Endothelial cell (in vitro differentiated cells): ENCODE data around the gene MAEL. TPM values are rescaled to one million over a fixed set of nuclear protein-coding genes. Genes with fewer than 3 reads are reported as not detected.

Experiments
- DNase-seq: peaks from one replicate; pipeline ENCODE4 v3.0.0; 2021; ENCODE audit warnings: low spot score
- H3K27ac Mint-ChIP-seq: one replicate; pipeline ENCODE4 v1.8.0; 2021; ENCODE audit warnings: mixed read lengths, inconsistent platforms; ENCODE audit not compliant: unreplicated experiment
- H3K27me3 Mint-ChIP-seq: one replicate; pipeline ENCODE4 v1.8.0; 2021; ENCODE audit warnings: mild to moderate bottlenecking, moderate library complexity, mixed read lengths, inconsistent platforms; ENCODE audit not compliant: unreplicated experiment
- H3K36me3 Mint-ChIP-seq: one replicate; pipeline ENCODE4 v1.8.0; 2021; ENCODE audit warnings: mild to moderate bottlenecking, low read depth, mixed read lengths, inconsistent platforms; ENCODE audit not compliant: unreplicated experiment
- H3K4me1 Mint-ChIP-seq: one replicate; pipeline ENCODE4 v1.8.0; 2021; ENCODE audit warnings: mild to moderate bottlenecking, mixed read lengths, inconsistent platforms; ENCODE audit not compliant: unreplicated experiment
- H3K4me3 Mint-ChIP-seq: one replicate; pipeline ENCODE4 v1.8.0; 2021; ENCODE audit warnings: mild to moderate bottlenecking, mixed read lengths, inconsistent platforms; ENCODE audit not compliant: unreplicated experiment
- H3K9me3 Mint-ChIP-seq: one replicate; pipeline ENCODE4 v1.8.0; 2021; ENCODE audit warnings: mixed read lengths, inconsistent platforms; ENCODE audit not compliant: unreplicated experiment
- total RNA-seq: library from RNA; stranded (reverse); fragmentation: NEBNext Ultra II Directional; extraction: Animal tissue kit (Norgen Biotek cat#: 25700); gene quantifications from one replicate; pipeline ENCODE4 v1.2.1, GENCODE V29; 2021; ENCODE audit not compliant: unreplicated experiment
- TF ChIP-seq, protein P1 (sequence below): fragments of 200-600 bp; sonication (generic); IDR thresholded peaks from one replicate; pipeline ENCODE4 v1.5.0; 2021; ENCODE audit warnings: antibody characterized with exemption; ENCODE audit not compliant: unreplicated experiment

The MAEL gene
- total RNA-seq, 1 donor from 2014 or later: not detected

DNA sequence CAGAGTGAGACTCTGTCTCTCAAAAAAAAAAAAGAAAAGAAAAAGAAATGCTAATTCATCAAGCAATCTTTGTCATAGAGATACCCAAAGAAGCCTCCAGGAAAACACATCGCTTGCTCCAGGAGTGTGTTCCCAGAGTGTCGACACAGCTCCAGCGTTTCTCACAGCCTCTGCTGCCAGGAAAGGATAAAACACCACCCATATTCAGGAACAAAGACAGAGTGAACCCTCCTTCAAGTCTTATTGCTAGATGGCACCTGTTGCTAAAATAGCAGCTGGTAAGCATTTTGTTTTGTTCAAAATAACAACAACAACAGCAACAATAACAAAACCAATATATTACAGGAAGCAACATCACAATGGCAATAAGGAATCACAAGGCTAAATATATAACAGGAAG lies 16.9 kb upstream of the MAEL start:
- DNase-seq: no peak
- H3K27ac Mint-ChIP-seq: no peak overlapping the region
- H3K4me1 Mint-ChIP-seq: peaks cover 20% of the 10 kb centered on the region
- peaks cover 23% of the 10 kb centered on the region for H3K27me3 Mint-ChIP-seq
- TF ChIP-seq, protein P1, sequence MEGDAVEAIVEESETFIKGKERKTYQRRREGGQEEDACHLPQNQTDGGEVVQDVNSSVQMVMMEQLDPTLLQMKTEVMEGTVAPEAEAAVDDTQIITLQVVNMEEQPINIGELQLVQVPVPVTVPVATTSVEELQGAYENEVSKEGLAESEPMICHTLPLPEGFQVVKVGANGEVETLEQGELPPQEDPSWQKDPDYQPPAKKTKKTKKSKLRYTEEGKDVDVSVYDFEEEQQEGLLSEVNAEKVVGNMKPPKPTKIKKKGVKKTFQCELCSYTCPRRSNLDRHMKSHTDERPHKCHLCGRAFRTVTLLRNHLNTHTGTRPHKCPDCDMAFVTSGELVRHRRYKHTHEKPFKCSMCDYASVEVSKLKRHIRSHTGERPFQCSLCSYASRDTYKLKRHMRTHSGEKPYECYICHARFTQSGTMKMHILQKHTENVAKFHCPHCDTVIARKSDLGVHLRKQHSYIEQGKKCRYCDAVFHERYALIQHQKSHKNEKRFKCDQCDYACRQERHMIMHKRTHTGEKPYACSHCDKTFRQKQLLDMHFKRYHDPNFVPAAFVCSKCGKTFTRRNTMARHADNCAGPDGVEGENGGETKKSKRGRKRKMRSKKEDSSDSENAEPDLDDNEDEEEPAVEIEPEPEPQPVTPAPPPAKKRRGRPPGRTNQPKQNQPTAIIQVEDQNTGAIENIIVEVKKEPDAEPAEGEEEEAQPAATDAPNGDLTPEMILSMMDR: no peak
- no peaks in the 10 kb centered on the region for H3K36me3 Mint-ChIP-seq
- no peak overlapping the region for H3K4me3 Mint-ChIP-seq
- H3K9me3 Mint-ChIP-seq: no peaks in the 10 kb centered on the region

DNA sequence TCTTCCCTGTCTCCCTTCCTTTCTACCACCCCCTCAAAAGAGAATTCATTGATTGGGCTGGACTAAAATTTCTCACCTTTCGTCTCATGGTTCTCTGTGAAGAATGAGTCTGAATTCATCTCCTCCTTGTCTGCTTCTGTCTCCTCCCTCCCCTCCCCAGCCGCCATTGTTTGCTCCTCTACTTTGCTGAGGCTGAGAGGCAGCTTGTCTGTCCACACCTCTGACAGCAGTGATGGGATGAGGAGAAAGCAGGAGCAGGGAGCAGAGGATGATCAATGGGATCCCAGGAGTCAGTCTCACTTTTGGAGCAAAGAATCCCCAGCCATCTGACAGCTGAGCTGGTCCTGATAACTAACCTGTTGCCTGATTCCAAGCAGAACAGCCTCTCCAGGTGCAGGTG lies 16.3 kb upstream of the MAEL start:
- H3K36me3 Mint-ChIP-seq: no peaks in the 10 kb centered on the region
- no peaks in the 10 kb centered on the region for H3K9me3 Mint-ChIP-seq
- H3K4me1 Mint-ChIP-seq: peaks cover 20% of the 10 kb centered on the region
- DNase-seq: no peak
- H3K4me3 Mint-ChIP-seq: no peak overlapping the region
- peaks cover 23% of the 10 kb centered on the region for H3K27me3 Mint-ChIP-seq
- H3K27ac Mint-ChIP-seq: no peak overlapping the region
- TF ChIP-seq, protein P1: no peak

DNA sequence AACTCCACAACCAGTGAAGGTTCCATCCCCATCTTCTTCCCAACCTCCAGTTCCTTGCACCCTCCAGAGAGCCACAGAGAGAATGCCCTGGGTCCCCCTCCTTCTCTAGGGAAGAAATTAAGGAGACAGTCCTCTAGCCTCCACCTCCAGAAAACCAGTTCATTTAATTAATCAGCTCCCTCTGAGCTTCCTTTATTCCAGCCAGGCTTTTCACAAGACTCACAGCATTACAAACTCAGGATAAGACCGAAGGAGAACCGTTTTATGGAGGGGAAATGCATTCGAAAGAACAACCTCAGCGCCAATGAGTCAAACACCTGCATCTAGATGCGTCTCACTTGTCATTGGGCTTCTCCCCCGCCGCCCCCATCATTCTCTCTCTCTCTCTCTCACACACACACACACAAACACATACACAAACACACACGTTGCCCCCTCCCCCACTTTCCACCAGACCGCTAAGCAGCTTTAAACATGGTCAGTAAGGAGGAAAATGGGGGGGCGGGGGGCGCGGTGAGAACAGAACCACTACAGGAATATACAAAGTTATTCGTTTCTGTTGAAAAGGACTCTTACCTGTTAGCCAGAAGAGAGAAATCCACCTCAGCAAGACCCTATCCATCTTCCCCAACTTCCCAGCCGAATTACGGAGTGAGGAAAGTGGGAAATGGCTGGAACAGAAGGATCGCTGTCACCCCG lies 14.3 kb upstream of the MAEL start:
- Mint-ChIP-seq H3K27ac (no peak overlapping the region), H3K27me3 (peaks cover 23% of the 10 kb centered on the region), H3K4me3 (peak overlapping the region; percentile 91), H3K36me3 (no peaks in the 10 kb centered on the region), H3K4me1 (peaks cover 20% of the 10 kb centered on the region), H3K9me3 (no peaks in the 10 kb centered on the region)
- DNase-seq: no peak
- TF ChIP-seq, protein P1: no peak

DNA sequence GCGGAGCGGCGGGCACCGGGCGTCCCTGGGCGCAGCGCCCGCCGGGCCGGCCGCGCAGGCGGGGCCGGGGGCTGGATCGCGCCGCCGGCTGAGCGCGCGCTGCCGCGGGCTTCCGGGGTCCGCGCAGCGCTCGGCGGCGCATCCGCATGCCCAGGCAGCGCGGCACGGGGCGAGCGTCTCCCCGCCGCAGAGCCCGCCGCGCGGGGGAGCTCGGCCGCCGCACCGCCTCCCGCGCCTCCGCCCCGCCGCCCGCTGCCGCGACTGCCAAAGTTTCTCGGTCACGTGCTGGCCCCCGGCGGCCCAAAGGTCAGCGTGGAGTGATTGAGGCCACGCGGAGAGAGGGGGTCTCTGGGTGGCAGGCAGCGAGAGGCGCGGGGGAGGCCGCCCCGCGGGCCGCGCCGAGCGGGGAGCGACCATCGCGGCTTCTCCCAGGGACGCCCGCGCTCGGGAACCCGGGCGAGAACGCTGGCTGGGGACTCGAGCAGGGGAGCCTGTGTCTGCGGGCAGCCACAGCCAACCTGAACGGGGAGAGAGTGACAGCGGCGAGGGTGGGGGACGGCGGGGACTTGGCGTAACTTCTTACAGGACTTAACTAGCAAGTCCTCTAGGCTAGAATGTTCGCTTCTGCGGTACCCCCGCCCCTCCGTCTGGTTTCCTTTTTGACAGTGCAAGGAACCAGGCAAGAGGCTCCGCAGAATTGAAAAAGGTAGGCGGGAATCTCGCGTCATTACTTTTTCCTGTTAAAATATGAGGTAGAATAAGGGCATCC lies 13.5 kb upstream of the MAEL start, which contains the start of gene ILDR2:
Gene ILDR2, minus strand, starts transcription at position 180 of the 769 bp plus-strand sequence. CDS start 272 bp downstream, outside the sequence.
- Mint-ChIP-seq H3K27me3 (peaks cover 23% of the 10 kb centered on the region), H3K27ac (no peak within 1 kb of the TSS), H3K4me1 (peaks cover 20% of the 10 kb centered on the region), H3K36me3 (no peaks in the 10 kb centered on the region), H3K4me3 (peak within 1 kb of the TSS; percentile 91), H3K9me3 (no peaks in the 10 kb centered on the region)
- peak; percentile 44 for DNase-seq
- TF ChIP-seq, protein P1: no peak

DNA sequence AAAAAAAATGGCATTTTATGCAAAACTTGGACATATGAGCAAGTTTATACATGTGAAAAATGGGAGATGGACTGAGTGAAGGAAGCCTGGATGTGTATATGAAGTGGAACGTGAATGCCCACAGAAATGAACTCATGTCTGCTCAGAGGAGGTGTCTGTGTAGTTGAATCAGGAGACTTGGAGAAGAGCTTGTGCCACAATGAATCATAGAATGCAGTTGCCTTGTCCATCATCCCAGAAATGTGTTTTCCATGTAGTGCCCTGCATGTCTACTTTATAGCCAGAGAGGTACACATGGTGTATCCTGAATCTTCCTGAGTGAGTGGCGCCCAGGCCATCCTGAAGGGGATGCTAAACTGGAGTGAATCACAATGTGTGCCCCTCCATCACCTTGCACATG lies 11.1 kb upstream of the MAEL start:
- TF ChIP-seq, protein P1: no peak
- DNase-seq: no peak
- no peak overlapping the region for H3K4me3 Mint-ChIP-seq
- no peaks in the 10 kb centered on the region for H3K9me3 Mint-ChIP-seq
- no peaks in the 10 kb centered on the region for H3K36me3 Mint-ChIP-seq
- H3K27ac Mint-ChIP-seq: no peak overlapping the region
- peaks cover 14% of the 10 kb centered on the region for H3K27me3 Mint-ChIP-seq
- peaks cover 14% of the 10 kb centered on the region for H3K4me1 Mint-ChIP-seq
